Spleen (tissue), 7 donors: ENCODE results near the gene PCCA.

Source experiments
- CTCF ChIP-seq, 11 experiments: fragments of 200-600 bp in 7 of 11; fragments of 450-650 bp in 4 of 11; sonication (generic) in 4 of 11; IDR thresholded peaks in 8 of 11; conservative IDR thresholded peaks in 3 of 11; 1 replicate in 7 of 11; 2 replicates in 4 of 11; pipeline versions ENCODE4 v1.4.0 to v1.8.0; 2016 to 2021; ENCODE audit warnings: antibody characterized with exemption in 11 of 11, inconsistent platforms in 4 of 11, mild to moderate bottlenecking in 1 of 11
- POLR2A ChIP-seq, 3 donors: fragments of 450-650 bp; IDR thresholded peaks; one replicate each; pipeline ENCODE4 v1.5.1; 2017; ENCODE audit warnings: antibody characterized with exemption in 3 of 3, mild to moderate bottlenecking in 1 of 3
- POLR2AphosphoS5 ChIP-seq, 3 donors: sonication (generic); formaldehyde crosslinking; IDR thresholded peaks; one replicate each; pipeline ENCODE4 v1.5.1; 2017; ENCODE audit warnings: antibody characterized with exemption in 3 of 3
- donor health status: DM: no; HTN: no; CAD: no; lungs with moderate emphysema.
- donor health status: DM: no; HTN: no; CAD: no.
- donor health status: DM: no; HTN: no; CAD: no.

GRCh38 chr13:100423375-100423774 is 334.5 kb downstream of the PCCA start:
- TF ChIP-seq POLR2A (IDR thresholded peaks at IDR 0.05) (no peak), CTCF (IDR thresholded peaks at IDR 0.05 in 8 of 11, conservative IDR thresholded peaks at IDR 0.05 in 3 of 11) (no peak), POLR2AphosphoS5 (IDR thresholded peaks at IDR 0.05) (no peak)
